ENCODE data around the gene BCAR3.
A peak's percentile ranks its signal among the peaks of the same experiment; 100 is the strongest.
"Not testable (repeated sequence)": the region's sequence is repeated elsewhere in the genome, so short reads cannot be mapped to it uniquely, and the experiment has no call there.

Gene BCAR3

GRCh38 chr1:93681989-93682412, 364 bp upstream of the BCAR3 start:
- no peak; the same call in 1 of the 2 replicates for TF ChIP-seq POLR2A (IDR thresholded peaks at IDR 0.05; ENCODE audit: low read depth, low read length)
- no peak for TF ChIP-seq POLR2AphosphoS5 (IDR thresholded peaks at IDR 0.05; ENCODE audit: low read depth, low read length)
- TF ChIP-seq TAF1 (IDR thresholded peaks at IDR 0.05; ENCODE audit: borderline replicate concordance, low read depth, low read length): no peak
- FAIRE-seq (no peak), DNase-seq (ENCODE audit: insufficient read length) (no peak)

GRCh38 chr1:93680420-93681100, 1.1 kb downstream of the BCAR3 start:
- TF ChIP-seq POLR2A (IDR thresholded peaks at IDR 0.05; ENCODE audit: low read depth, low read length) (no peak), POLR2AphosphoS5 (IDR thresholded peaks at IDR 0.05; ENCODE audit: low read depth, low read length) (no peak), TAF1 (IDR thresholded peaks at IDR 0.05; ENCODE audit: borderline replicate concordance, low read depth, low read length) (no peak)
- DNase-seq (ENCODE audit: insufficient read length) (peak; percentile 77), FAIRE-seq (peak; percentile 85)

GRCh38 chr1:93680076-93680419, 1.6 kb downstream of the BCAR3 start:
- TF ChIP-seq POLR2AphosphoS5 (IDR thresholded peaks at IDR 0.05; ENCODE audit: low read depth, low read length) (no peak), POLR2A (IDR thresholded peaks at IDR 0.05; ENCODE audit: low read depth, low read length) (no peak), TAF1 (IDR thresholded peaks at IDR 0.05; ENCODE audit: borderline replicate concordance, low read depth, low read length) (no peak)
- DNase-seq (ENCODE audit: insufficient read length): no peak
- FAIRE-seq: peak; percentile 42

GRCh38 chr1:93679546-93679945, 2.1 kb downstream of the BCAR3 start:
- FAIRE-seq (no peak), DNase-seq (ENCODE audit: insufficient read length) (no peak)
- TF ChIP-seq POLR2AphosphoS5 (IDR thresholded peaks at IDR 0.05; ENCODE audit: low read depth, low read length): no peak
- no peak for TF ChIP-seq POLR2A (IDR thresholded peaks at IDR 0.05; ENCODE audit: low read depth, low read length)
- no peak for TF ChIP-seq TAF1 (IDR thresholded peaks at IDR 0.05; ENCODE audit: borderline replicate concordance, low read depth, low read length)

GRCh38 chr1:93678946-93679480, 2.6 kb downstream of the BCAR3 start:
- no peak for FAIRE-seq
- TF ChIP-seq POLR2A (IDR thresholded peaks at IDR 0.05; ENCODE audit: low read depth, low read length) (no peak), POLR2AphosphoS5 (IDR thresholded peaks at IDR 0.05; ENCODE audit: low read depth, low read length) (no peak), TAF1 (IDR thresholded peaks at IDR 0.05; ENCODE audit: borderline replicate concordance, low read depth, low read length) (no peak)
- no peak for DNase-seq (ENCODE audit: insufficient read length)

- TF ChIP-seq POLR2A (IDR thresholded peaks at IDR 0.05; ENCODE audit: low read depth, low read length): no peak
- no peak for TF ChIP-seq POLR2AphosphoS5 (IDR thresholded peaks at IDR 0.05; ENCODE audit: low read depth, low read length)
- no peak for TF ChIP-seq TAF1 (IDR thresholded peaks at IDR 0.05; ENCODE audit: borderline replicate concordance, low read depth, low read length)
- FAIRE-seq (no peak), DNase-seq (ENCODE audit: insufficient read length) (no peak)
Observed at GRCh38 chr1:93678491-93678890, 3.1 kb downstream of the BCAR3 start.

GRCh38 chr1:93677729-93678128, 3.9 kb downstream of the BCAR3 start:
- TF ChIP-seq TAF1 (IDR thresholded peaks at IDR 0.05; ENCODE audit: borderline replicate concordance, low read depth, low read length) (no peak), POLR2A (IDR thresholded peaks at IDR 0.05; ENCODE audit: low read depth, low read length) (no peak), POLR2AphosphoS5 (IDR thresholded peaks at IDR 0.05; ENCODE audit: low read depth, low read length) (no peak)
- FAIRE-seq: no peak
- DNase-seq (ENCODE audit: insufficient read length): no peak

GRCh38 chr1:93676427-93676826, 5.2 kb downstream of the BCAR3 start:
- DNase-seq (ENCODE audit: insufficient read length) (no peak), FAIRE-seq (no peak)
- TF ChIP-seq POLR2A (IDR thresholded peaks at IDR 0.05; ENCODE audit: low read depth, low read length): no peak
- TF ChIP-seq TAF1 (IDR thresholded peaks at IDR 0.05; ENCODE audit: borderline replicate concordance, low read depth, low read length): no peak
- no peak for TF ChIP-seq POLR2AphosphoS5 (IDR thresholded peaks at IDR 0.05; ENCODE audit: low read depth, low read length)

- TF ChIP-seq POLR2AphosphoS5 (IDR thresholded peaks at IDR 0.05; ENCODE audit: low read depth, low read length): no peak
- TF ChIP-seq POLR2A (IDR thresholded peaks at IDR 0.05; ENCODE audit: low read depth, low read length): no peak
- no peak for TF ChIP-seq TAF1 (IDR thresholded peaks at IDR 0.05; ENCODE audit: borderline replicate concordance, low read depth, low read length)
- FAIRE-seq (no peak), DNase-seq (ENCODE audit: insufficient read length) (no peak)
Observed at GRCh38 chr1:93675931-93676330, 5.7 kb downstream of the BCAR3 start.

- no peak for DNase-seq (ENCODE audit: insufficient read length)
- FAIRE-seq: no peak
- TF ChIP-seq POLR2A (IDR thresholded peaks at IDR 0.05; ENCODE audit: low read depth, low read length) (no peak), TAF1 (IDR thresholded peaks at IDR 0.05; ENCODE audit: borderline replicate concordance, low read depth, low read length) (no peak), POLR2AphosphoS5 (IDR thresholded peaks at IDR 0.05; ENCODE audit: low read depth, low read length) (no peak)
Observed at GRCh38 chr1:93675271-93675670, 6.4 kb downstream of the BCAR3 start.

GRCh38 chr1:93674071-93674470, 7.6 kb downstream of the BCAR3 start:
- not testable (repeated sequence) for FAIRE-seq; DNase-seq (ENCODE audit: insufficient read length)

GRCh38 chr1:93673163-93673829, 8.3 kb downstream of the BCAR3 start:
- DNase-seq (ENCODE audit: insufficient read length) (no peak), FAIRE-seq (no peak)
- TF ChIP-seq TAF1 (IDR thresholded peaks at IDR 0.05; ENCODE audit: borderline replicate concordance, low read depth, low read length) (no peak), POLR2A (IDR thresholded peaks at IDR 0.05; ENCODE audit: low read depth, low read length) (no peak), POLR2AphosphoS5 (IDR thresholded peaks at IDR 0.05; ENCODE audit: low read depth, low read length) (no peak)

Data from GM12892 (cell line).